ENCODE data around the gene ST6GALNAC5. TPM values are rescaled to one million over a fixed set of nuclear protein-coding genes. Genes with fewer than 3 reads are reported as not detected.

Gene ST6GALNAC5
- total and polyA plus RNA-seq, 2 experiments from 2014 or later: 5.1 to 12.2 TPM

DNA sequence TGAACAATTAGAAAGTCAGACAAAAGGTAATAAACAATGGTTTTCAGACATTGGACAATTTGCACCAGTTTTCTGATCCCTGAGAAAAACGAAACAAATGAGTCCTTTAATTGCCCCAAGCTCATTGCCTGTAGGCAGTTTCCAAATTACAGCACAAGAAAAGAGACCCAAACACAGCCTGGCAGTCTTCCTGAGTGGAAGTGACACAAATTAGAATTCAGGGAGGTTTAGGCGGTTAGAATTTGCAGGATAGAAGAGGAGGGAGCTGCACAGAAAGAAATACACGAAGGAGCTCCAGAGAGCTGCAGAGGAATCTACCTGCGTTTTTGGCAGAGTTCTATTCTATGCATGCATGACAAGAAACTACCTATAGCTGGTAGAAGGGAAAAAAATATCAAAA is 236.2 kb downstream of the ST6GALNAC5 start:
- TF ChIP-seq EZH2 (IDR thresholded peaks at IDR 0.05; ENCODE audit: insufficient read depth, poor library complexity, severe bottlenecking) (no peak), EZH2phosphoT487 (IDR thresholded peaks at IDR 0.05; ENCODE audit: insufficient read depth, low read depth) (no peak)
- Histone ChIP-seq H3K4me2 (ENCODE audit: unreplicated experiment) (no peak overlapping the region), H3F3A (ENCODE audit: insufficient read depth) (no peaks in the 10 kb centered on the region), H3K9me2 (ENCODE audit: insufficient read depth) (no peaks in the 10 kb centered on the region), H3K36me3 (ENCODE audit: low read depth) (no peaks in the 10 kb centered on the region), H3K4me1 (ENCODE audit: insufficient read depth) (peaks cover 8% of the 10 kb centered on the region), H3K9ac (no peak overlapping the region), H3K27ac (no peak overlapping the region), H3K27me3 (replicated peaks; ENCODE audit: insufficient read depth) (no peaks in the 10 kb centered on the region), H3K4me3 (no peak overlapping the region), H2AFZ (no peak overlapping the region), H4K20me1 (ENCODE audit: insufficient read depth) (no peaks in the 10 kb centered on the region), H3K9me3 (ENCODE audit: low read depth) (no peaks in the 10 kb centered on the region), H3K79me2 (ENCODE audit: insufficient read depth) (no peaks in the 10 kb centered on the region)
- DNase-seq: no peak
- in situ Hi-C loops (cut with MboI): loop anchor here (10.0 kb wide), 1 partner anchor 199 kb away; no protein-coding TSS in a partner anchor
- whole genome bisulfite sequencing, 2 experiments (ENCODE audit: low coverage in 1 of 2, low lambda C conversion rate in 2 of 2, missing lambda C conversion rate in 2 of 2): 85 to 91% methylated on average over 4 of the region's 4 CpGs

DNA sequence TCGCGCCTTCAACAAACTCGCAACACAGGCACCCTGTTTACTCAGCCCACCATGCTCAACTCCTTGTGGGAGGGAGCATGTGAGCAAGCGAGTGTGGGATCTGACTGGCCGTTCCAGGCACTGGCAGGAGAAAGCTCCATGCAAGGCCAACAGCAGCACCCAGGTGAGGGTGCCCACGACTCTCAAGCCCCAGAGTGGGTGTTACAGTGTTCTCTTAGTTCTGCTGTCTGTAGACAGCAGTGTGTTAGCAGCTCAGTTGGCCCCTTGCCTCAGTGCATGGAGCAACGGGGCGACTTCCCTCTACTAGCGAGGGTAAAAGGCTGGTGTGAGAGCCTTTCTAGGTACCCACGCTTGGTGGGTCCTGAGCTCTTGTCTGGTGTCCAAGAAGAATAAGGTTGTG is 237.4 kb downstream of the ST6GALNAC5 start:
- Histone ChIP-seq H3K27ac (no peak overlapping the region), H4K20me1 (ENCODE audit: insufficient read depth) (no peaks in the 10 kb centered on the region), H3K27me3 (replicated peaks; ENCODE audit: insufficient read depth) (no peaks in the 10 kb centered on the region), H3K4me3 (no peak overlapping the region), H3K4me2 (ENCODE audit: unreplicated experiment) (no peak overlapping the region), H3K4me1 (ENCODE audit: insufficient read depth) (peaks cover 8% of the 10 kb centered on the region), H3K9me2 (ENCODE audit: insufficient read depth) (no peaks in the 10 kb centered on the region), H2AFZ (no peak overlapping the region), H3F3A (ENCODE audit: insufficient read depth) (no peaks in the 10 kb centered on the region), H3K9ac (no peak overlapping the region), H3K79me2 (ENCODE audit: insufficient read depth) (no peaks in the 10 kb centered on the region), H3K9me3 (ENCODE audit: low read depth) (no peaks in the 10 kb centered on the region), H3K36me3 (ENCODE audit: low read depth) (no peaks in the 10 kb centered on the region)
- 98% methylated on average over 10 of the region's 10 CpGs for WGBS, 2 experiments (ENCODE audit: low coverage in 1 of 2, low lambda C conversion rate in 2 of 2, missing lambda C conversion rate in 2 of 2)
- DNase-seq: no peak
- in situ Hi-C loops (cut with MboI): loop anchor here (10.0 kb wide), 1 partner anchor 200 kb away; no protein-coding TSS in a partner anchor
- TF ChIP-seq EZH2phosphoT487 (IDR thresholded peaks at IDR 0.05; ENCODE audit: insufficient read depth, low read depth) (no peak), EZH2 (IDR thresholded peaks at IDR 0.05; ENCODE audit: insufficient read depth, poor library complexity, severe bottlenecking) (no peak)

Small RNA genes within 50 kb of the gene (microRNA-seq; reads per million reads assigned to microRNA genes)
- not detected for gene MIR7156 (ENCODE audit: borderline number of aligned reads)

Small RNA genes within 50 kb of the gene (small RNA-seq; reads per million reads assigned to genes)
- gene MIR7156 (ENCODE audit: low read depth, low replicate concordance): not detected
